HFF-Myc (cell line): Measurements from ENCODE around the gene DRAM1.
"Not testable (repeated sequence)": the region's sequence is repeated elsewhere in the genome, so short reads cannot be mapped to it uniquely, and the experiment has no call there.

ENCODE experiments used
- DNase-seq: peaks from one replicate; pipeline ENCODE4 v3.0.0-alpha.2; 2011; ENCODE audit warnings: low read depth; ENCODE audit errors: extremely low read depth
- H3K4me3 ChIP-seq: replicated peaks from 2 replicates; pipeline ENCODE4 v1.5.1; 2011; ENCODE audit warnings: low read depth, mild to moderate bottlenecking, control low read depth, low read length
- TF ChIP-seq, protein P1 (sequence below): IDR thresholded peaks from 2 replicates; pipeline ENCODE4 v1.5.1; 2012; ENCODE audit warnings: mild to moderate bottlenecking, low read depth, low read length, control low read depth; ENCODE audit errors: missing control alignments

DRAM1 gene

DNA sequence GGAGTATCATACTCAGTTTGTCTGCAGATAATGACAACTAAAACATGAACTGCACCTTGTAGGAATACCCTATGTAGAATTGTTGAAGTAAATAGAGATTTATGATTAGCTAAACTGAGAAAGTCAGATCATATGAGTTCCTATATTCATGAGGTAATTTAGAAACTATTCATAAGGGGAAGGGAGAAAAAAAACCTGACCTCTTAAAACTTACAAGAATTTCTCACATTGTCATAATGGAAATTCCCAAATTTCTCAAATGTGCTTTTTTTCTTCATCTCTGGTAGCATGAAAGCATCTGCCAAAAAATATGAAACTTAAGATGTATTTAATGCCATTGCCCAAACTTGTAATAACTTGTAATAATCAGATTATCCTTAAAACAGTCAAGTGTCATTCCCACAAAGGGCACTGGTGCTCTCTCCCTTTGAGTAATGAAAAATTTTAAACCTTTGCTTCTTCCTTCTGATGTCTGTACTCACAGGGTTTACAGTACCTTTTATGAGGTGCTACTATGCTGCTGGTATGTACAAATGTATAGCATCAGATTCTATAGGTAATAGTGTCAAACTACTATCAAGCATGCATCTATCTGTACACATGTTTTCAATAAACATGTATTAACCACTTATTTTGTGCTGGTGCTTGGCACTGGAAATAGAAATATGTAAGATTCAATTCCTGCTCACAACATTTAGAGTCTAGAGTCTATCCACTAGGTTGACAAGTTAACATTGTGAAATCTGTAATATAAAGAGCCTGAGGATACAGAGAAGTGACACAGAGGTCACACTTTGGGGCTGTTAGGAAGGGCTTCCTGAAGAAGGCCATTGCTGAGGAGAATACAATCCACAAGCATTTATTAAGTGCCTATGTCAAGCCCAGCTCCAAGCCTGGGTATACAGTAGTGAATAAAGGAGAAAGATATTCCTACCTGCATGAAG lies 17.4 kb upstream of the DRAM1 start:
- H3K4me3 ChIP-seq = no peak overlapping the region
- DNase-seq = no peak
- TF ChIP-seq, protein P1, sequence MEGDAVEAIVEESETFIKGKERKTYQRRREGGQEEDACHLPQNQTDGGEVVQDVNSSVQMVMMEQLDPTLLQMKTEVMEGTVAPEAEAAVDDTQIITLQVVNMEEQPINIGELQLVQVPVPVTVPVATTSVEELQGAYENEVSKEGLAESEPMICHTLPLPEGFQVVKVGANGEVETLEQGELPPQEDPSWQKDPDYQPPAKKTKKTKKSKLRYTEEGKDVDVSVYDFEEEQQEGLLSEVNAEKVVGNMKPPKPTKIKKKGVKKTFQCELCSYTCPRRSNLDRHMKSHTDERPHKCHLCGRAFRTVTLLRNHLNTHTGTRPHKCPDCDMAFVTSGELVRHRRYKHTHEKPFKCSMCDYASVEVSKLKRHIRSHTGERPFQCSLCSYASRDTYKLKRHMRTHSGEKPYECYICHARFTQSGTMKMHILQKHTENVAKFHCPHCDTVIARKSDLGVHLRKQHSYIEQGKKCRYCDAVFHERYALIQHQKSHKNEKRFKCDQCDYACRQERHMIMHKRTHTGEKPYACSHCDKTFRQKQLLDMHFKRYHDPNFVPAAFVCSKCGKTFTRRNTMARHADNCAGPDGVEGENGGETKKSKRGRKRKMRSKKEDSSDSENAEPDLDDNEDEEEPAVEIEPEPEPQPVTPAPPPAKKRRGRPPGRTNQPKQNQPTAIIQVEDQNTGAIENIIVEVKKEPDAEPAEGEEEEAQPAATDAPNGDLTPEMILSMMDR = no peak

- not testable (repeated sequence) for DNase-seq, H3K4me3 ChIP-seq
Observed at GRCh38 chr12:101861688-101862087, 15.7 kb upstream of the DRAM1 start.

DNA sequence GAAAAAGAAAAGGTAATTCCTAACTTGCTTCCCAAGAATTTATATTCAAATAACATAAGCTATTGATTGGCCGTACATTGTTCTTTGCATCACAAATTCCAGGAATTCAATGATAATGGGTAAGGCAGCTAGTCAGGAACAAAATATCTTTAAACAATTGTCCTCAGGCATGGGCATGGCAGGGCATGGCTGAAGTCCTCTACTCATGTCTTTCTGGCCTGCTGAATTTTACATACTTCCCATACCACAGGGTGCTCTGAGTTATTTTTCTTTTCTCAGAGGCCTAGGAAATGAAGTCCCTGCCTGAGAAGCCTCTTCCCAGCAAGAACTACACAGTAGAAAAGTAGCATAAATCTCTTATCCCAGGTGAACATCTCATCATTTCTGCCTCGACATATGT lies 15.1 kb upstream of the DRAM1 start:
- no peak overlapping the region for H3K4me3 ChIP-seq
- TF ChIP-seq, protein P1 = no peak
- DNase-seq = no peak

DNA sequence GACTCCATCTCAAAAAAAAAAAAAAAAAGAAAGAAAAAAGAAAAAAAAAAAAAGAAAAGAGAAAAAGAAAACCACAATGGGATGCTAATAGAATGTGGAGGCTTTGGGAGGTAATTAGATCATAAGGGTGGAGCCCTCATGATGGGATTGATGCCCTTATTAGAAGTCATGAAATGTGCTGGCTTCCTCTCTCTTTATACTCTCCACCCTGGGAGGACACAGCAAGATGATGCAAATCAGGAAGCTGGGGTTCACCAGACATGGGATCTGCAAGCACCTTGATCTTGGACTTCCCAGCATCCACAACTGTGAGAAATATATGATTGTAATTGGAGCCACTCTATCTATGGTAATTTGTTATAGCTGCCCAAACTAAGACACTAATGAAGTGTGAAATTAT lies 13.4 kb upstream of the DRAM1 start:
- TF ChIP-seq, protein P1 = no peak
- H3K4me3 ChIP-seq = no peak overlapping the region
- DNase-seq = no peak

GRCh38 chr12:101866615-101867373 lies 10.6 kb upstream of the DRAM1 start:
- no peak overlapping the region for H3K4me3 ChIP-seq
- DNase-seq = no peak
- TF ChIP-seq, protein P1 = no peak

- not testable (repeated sequence) for DNase-seq, H3K4me3 ChIP-seq
Observed at GRCh38 chr12:101867619-101868018, 9.8 kb upstream of the DRAM1 start.

GRCh38 chr12:101870925-101871324 lies 6.5 kb upstream of the DRAM1 start:
- TF ChIP-seq, protein P1 = no peak
- no peak for DNase-seq
- no peak overlapping the region for H3K4me3 ChIP-seq
